Measurements from ENCODE around the gene SNUPN. TPM values are rescaled to one million over a fixed set of nuclear protein-coding genes. Genes with fewer than 3 reads are reported as not detected.

The SNUPN gene
- polyA plus RNA-seq, 1 of the 3 experiments (the other 2 are of a cell fraction) = 31.7 TPM

GRCh38 chr15:75673426-75674235 is 48.1 kb upstream of the SNUPN start:
- no peaks in the 10 kb centered on the region for H3K27me3 ChIP-seq (ENCODE audit: insufficient read depth)
- WGBS (ENCODE audit: low lambda C conversion rate) = 96% methylated on average over 9 of the region's 10 CpGs
- H4K20me1 ChIP-seq (ENCODE audit: insufficient read depth) = no peaks in the 10 kb centered on the region
- ChIA-PET POLR2A (interaction anchor here (0.9 to 2.0 kb wide), 2 partner anchors 33 to 48 kb away, joined by 3 to 10 read pairs; partner anchors contain the start of genes IMP3 and SNUPN), CTCF (interaction anchor here (1.1 to 2.8 kb wide), 6 partner anchors 10 to 129 kb away, joined by 4 to 9 read pairs (median 4); partner anchors contain the start of gene IMP3)
- no peak for DNase-seq
- peak overlapping the region; percentile 60; a peak in 2 of 4 replicates for H3K27ac ChIP-seq (ENCODE audit: low read depth in 2 of 2, low read length in 1 of 2)
- H3K9me3 ChIP-seq = no peaks in the 10 kb centered on the region
- peak overlapping the region; percentile 50 for H3K9ac ChIP-seq
- peaks cover 4% of the 10 kb centered on the region; the same call in 1 of the 2 replicates for H3K79me2 ChIP-seq (ENCODE audit: insufficient read depth)
- H3F3A ChIP-seq (replicated peaks; ENCODE audit: insufficient read depth) = peaks cover 7% of the 10 kb centered on the region
- TF ChIP-seq MXI1 (IDR thresholded peaks at IDR 0.05; ENCODE audit: low read depth, low read length) = no peak
- TF ChIP-seq CTCF (IDR thresholded peaks at IDR 0.05) = no peak
- no peak for TF ChIP-seq NRF1 (IDR thresholded peaks at IDR 0.05; ENCODE audit: low read depth, low read length)
- TF ChIP-seq GATA2 (CRISPR knock-in tag; IDR thresholded peaks at IDR 0.05) = no peak
- no peak for TF ChIP-seq RFX5 (IDR thresholded peaks at IDR 0.05; ENCODE audit: low read length)
- TF ChIP-seq YY1 (IDR thresholded peaks at IDR 0.05; ENCODE audit: low read depth) = no peak
- TF ChIP-seq USF2 (IDR thresholded peaks at IDR 0.05; ENCODE audit: borderline replicate concordance, low read depth, low read length) = no peak
- no peak for TF ChIP-seq TEAD4 (IDR thresholded peaks at IDR 0.05; ENCODE audit: borderline replicate concordance, insufficient read depth)
- TF ChIP-seq, protein P1, sequence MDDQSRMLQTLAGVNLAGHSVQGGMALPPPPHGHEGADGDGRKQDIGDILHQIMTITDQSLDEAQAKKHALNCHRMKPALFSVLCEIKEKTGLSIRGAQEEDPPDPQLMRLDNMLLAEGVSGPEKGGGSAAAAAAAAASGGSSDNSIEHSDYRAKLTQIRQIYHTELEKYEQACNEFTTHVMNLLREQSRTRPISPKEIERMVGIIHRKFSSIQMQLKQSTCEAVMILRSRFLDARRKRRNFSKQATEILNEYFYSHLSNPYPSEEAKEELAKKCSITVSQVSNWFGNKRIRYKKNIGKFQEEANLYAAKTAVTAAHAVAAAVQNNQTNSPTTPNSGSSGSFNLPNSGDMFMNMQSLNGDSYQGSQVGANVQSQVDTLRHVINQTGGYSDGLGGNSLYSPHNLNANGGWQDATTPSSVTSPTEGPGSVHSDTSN (IDR thresholded peaks at IDR 0.05) = no peak
- TF ChIP-seq JUND (IDR thresholded peaks at IDR 0.05) = no peak
- no peak for TF ChIP-seq ELF1 (IDR thresholded peaks at IDR 0.05)
- TF ChIP-seq, protein P2, sequence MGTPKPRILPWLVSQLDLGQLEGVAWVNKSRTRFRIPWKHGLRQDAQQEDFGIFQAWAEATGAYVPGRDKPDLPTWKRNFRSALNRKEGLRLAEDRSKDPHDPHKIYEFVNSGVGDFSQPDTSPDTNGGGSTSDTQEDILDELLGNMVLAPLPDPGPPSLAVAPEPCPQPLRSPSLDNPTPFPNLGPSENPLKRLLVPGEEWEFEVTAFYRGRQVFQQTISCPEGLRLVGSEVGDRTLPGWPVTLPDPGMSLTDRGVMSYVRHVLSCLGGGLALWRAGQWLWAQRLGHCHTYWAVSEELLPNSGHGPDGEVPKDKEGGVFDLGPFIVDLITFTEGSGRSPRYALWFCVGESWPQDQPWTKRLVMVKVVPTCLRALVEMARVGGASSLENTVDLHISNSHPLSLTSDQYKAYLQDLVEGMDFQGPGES (IDR thresholded peaks at IDR 0.05; ENCODE audit: low read depth, low read length) = no peak
- no peak for TF ChIP-seq RXRA (IDR thresholded peaks at IDR 0.05; ENCODE audit: borderline replicate concordance, low read depth)
- TF ChIP-seq MEF2A (IDR thresholded peaks at IDR 0.05; ENCODE audit: borderline replicate concordance, low read depth) = no peak
- TF ChIP-seq RAD21 (IDR thresholded peaks at IDR 0.05; ENCODE audit: low read length) = no peak
- peak overlapping the region; percentile 39; the same call in 1 of the 2 replicates for H3K4me2 ChIP-seq
- H3K4me3 ChIP-seq (ENCODE audit: low read depth in 2 of 2, low read length in 1 of 2) = no peak overlapping the region
- H3K36me3 ChIP-seq (replicated peaks in 1 of 2; ENCODE audit: control insufficient read depth in 1 of 2, insufficient read depth in 2 of 2, low read length in 1 of 2) = no peaks in the 10 kb centered on the region
- no peaks in the 10 kb centered on the region for H3K9me2 ChIP-seq
- peaks cover 28 to 30% of the 10 kb centered on the region in 2 experiments; a peak in 3 of 4 replicates for H3K4me1 ChIP-seq (ENCODE audit: control insufficient read depth in 1 of 2, insufficient read depth in 2 of 2, low read depth in 1 of 2, low read length in 1 of 2)
- no peak overlapping the region for H2AFZ ChIP-seq (ENCODE audit: low read depth)

All from SK-N-SH (cell line).